ENCODE data around the gene RUNX3. TPM values are rescaled to one million over a fixed set of nuclear protein-coding genes. Genes with fewer than 3 reads are reported as not detected.

The RUNX3 gene
- total RNA-seq, 1 experiment from 2014 or later, result 3.7 TPM

DNA sequence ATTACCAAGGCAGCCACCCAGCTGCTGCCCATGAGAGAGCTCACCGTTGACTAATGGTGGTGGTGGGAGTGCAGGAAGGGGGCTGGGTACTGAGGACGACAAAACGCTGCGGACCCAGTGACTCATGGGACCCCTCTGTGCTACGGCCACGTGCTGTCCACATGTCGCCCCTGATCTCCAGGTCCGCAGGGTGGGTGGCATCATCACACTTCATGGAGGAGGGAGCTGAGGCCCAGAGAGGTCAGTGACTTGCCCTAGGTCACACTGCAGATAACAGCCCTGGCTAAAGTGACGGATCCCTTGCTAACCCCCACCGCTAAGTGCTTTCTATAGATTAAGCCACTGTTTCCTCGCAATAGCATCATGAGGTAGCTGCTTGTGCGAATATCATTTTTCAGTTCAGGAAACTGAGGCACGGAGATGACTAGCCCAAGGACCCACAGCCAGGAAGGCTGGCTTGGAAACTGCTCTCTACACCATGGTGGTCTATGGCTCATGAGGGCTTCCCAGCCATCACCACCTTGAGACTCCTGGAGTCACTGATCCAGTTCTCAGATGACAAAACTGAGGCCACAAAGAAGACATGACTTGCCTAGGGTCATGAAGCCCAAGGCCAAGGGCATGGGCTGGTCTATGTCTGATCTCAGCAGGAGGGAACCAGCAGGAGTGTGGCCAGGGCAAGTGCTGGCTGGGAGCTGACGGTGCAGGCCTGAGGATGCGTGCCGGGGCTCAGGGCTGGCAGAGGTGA is 12.6 kb downstream of the RUNX3 start:
- no peaks in the 10 kb centered on the region for H3K36me3 ChIP-seq (ENCODE audit: low read depth, low read length)
- intact Hi-C loops (cut with micrococcal nuclease), result no loop called here
- no peak for DNase-seq
- ChIA-PET POLR2A (ENCODE audit: unreplicated experiment) (no interaction called here), CTCF (no interaction called here)
- BruUV-seq (replicated peaks), result no TSS peak
- no peaks in the 10 kb centered on the region for H4K20me1 ChIP-seq (ENCODE audit: low read length)
- H3K4me3 ChIP-seq (ENCODE audit: low read length), result no peak overlapping the region
- H3K27me3 ChIP-seq (ENCODE audit: low read length), result no peaks in the 10 kb centered on the region
- no peaks in the 10 kb centered on the region for H3F3A ChIP-seq (ENCODE audit: low read length, unreplicated experiment)
- no peak overlapping the region for H3K4me2 ChIP-seq (ENCODE audit: low read length)
- H3K9me3 ChIP-seq (ENCODE audit: low read length), result no peaks in the 10 kb centered on the region
- no peak for ATAC-seq
- H2AFZ ChIP-seq (ENCODE audit: low read length), result no peak overlapping the region
- no peaks in the 10 kb centered on the region for H3K9me2 ChIP-seq (replicated peaks; ENCODE audit: low read length)
- H3K79me2 ChIP-seq (ENCODE audit: low read length), result no peaks in the 10 kb centered on the region
- no peak overlapping the region for H3K9ac ChIP-seq (ENCODE audit: low read length)
- TF ChIP-seq EZH2phosphoT487 (IDR thresholded peaks at IDR 0.05; ENCODE audit: borderline replicate concordance, low read length), result no peak
- TF ChIP-seq, protein P1, sequence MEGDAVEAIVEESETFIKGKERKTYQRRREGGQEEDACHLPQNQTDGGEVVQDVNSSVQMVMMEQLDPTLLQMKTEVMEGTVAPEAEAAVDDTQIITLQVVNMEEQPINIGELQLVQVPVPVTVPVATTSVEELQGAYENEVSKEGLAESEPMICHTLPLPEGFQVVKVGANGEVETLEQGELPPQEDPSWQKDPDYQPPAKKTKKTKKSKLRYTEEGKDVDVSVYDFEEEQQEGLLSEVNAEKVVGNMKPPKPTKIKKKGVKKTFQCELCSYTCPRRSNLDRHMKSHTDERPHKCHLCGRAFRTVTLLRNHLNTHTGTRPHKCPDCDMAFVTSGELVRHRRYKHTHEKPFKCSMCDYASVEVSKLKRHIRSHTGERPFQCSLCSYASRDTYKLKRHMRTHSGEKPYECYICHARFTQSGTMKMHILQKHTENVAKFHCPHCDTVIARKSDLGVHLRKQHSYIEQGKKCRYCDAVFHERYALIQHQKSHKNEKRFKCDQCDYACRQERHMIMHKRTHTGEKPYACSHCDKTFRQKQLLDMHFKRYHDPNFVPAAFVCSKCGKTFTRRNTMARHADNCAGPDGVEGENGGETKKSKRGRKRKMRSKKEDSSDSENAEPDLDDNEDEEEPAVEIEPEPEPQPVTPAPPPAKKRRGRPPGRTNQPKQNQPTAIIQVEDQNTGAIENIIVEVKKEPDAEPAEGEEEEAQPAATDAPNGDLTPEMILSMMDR (conservative IDR thresholded peaks at IDR 0.05; ENCODE audit: low read depth, low read length), result no peak
- no peak for TF ChIP-seq EZH2 (IDR thresholded peaks at IDR 0.05; ENCODE audit: low read length, unreplicated experiment)
- H3K27ac ChIP-seq (ENCODE audit: low read length), result no peak overlapping the region
- H3K4me1 ChIP-seq (ENCODE audit: insufficient read depth, low read length), result no peaks in the 10 kb centered on the region

DNA sequence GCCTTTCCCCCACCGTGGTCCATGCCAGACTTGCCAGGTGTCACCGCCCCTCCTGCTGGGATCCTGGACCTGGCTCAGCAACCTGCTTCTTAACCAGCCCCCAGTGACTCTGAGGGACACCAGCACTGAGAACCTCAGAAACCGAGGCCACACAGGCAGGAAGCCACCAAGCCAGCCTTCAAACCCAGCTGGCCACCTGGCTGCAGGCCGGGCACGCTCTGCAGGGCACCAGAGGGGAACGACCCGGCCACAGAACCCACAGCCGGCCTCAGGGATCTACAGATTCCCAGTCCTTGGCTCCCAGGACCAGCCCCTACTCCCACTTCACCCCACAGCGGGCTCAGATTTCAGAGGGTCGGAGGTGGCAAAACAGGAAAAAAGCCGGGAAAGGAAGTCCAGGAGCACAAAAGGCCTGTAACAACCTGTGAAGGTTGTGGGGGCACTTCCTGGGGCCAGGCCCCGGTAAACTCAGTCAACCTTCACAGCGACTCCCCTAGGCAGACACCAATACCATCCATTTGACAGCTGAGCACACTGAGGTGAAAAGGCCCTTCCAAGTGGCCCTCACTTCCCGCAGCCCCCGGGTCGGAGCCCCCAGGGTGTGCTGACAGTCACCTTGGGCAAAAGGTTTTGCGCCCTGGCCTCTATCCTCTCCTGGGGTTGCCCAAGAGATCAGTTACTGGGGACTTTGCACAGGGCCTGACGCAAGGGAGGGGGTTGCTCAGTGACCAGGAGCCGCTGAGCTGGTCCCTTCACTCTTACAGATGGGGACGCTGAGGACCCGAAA is 14.1 kb downstream of the RUNX3 start:
- TF ChIP-seq EZH2 (IDR thresholded peaks at IDR 0.05; ENCODE audit: low read length, unreplicated experiment) (no peak), EZH2phosphoT487 (IDR thresholded peaks at IDR 0.05; ENCODE audit: borderline replicate concordance, low read length) (no peak)
- TF ChIP-seq, protein P1 (conservative IDR thresholded peaks at IDR 0.05; ENCODE audit: low read depth, low read length), result no peak
- H3K79me2 ChIP-seq (ENCODE audit: low read length), result no peaks in the 10 kb centered on the region
- H3K27ac ChIP-seq (ENCODE audit: low read length), result no peak overlapping the region
- no peak overlapping the region for H3K4me2 ChIP-seq (ENCODE audit: low read length)
- no peaks in the 10 kb centered on the region for H3K4me1 ChIP-seq (ENCODE audit: insufficient read depth, low read length)
- H3K27me3 ChIP-seq (ENCODE audit: low read length), result no peaks in the 10 kb centered on the region
- intact Hi-C loops (cut with micrococcal nuclease), result no loop called here
- H3K36me3 ChIP-seq (ENCODE audit: low read depth, low read length), result no peaks in the 10 kb centered on the region
- H3F3A ChIP-seq (ENCODE audit: low read length, unreplicated experiment), result no peaks in the 10 kb centered on the region
- H2AFZ ChIP-seq (ENCODE audit: low read length), result no peak overlapping the region
- H3K9ac ChIP-seq (ENCODE audit: low read length), result no peak overlapping the region
- ChIA-PET CTCF (no interaction called here), POLR2A (ENCODE audit: unreplicated experiment) (no interaction called here)
- BruUV-seq (replicated peaks), result no TSS peak
- H3K9me2 ChIP-seq (replicated peaks; ENCODE audit: low read length), result no peaks in the 10 kb centered on the region
- no peak for ATAC-seq
- H4K20me1 ChIP-seq (ENCODE audit: low read length), result no peaks in the 10 kb centered on the region
- H3K9me3 ChIP-seq (ENCODE audit: low read length), result no peaks in the 10 kb centered on the region
- no peak overlapping the region for H3K4me3 ChIP-seq (ENCODE audit: low read length)
- DNase-seq, result no peak
